GM18520 (cell line): ENCODE data around the gene PRDM16.

Experiments used
- ATAC-seq: cut with Tn5 transposase; IDR thresholded peaks from one replicate; pipeline ENCODE4 v1.9.1; 2021; ENCODE audit not compliant: unreplicated experiment

Gene PRDM16

DNA sequence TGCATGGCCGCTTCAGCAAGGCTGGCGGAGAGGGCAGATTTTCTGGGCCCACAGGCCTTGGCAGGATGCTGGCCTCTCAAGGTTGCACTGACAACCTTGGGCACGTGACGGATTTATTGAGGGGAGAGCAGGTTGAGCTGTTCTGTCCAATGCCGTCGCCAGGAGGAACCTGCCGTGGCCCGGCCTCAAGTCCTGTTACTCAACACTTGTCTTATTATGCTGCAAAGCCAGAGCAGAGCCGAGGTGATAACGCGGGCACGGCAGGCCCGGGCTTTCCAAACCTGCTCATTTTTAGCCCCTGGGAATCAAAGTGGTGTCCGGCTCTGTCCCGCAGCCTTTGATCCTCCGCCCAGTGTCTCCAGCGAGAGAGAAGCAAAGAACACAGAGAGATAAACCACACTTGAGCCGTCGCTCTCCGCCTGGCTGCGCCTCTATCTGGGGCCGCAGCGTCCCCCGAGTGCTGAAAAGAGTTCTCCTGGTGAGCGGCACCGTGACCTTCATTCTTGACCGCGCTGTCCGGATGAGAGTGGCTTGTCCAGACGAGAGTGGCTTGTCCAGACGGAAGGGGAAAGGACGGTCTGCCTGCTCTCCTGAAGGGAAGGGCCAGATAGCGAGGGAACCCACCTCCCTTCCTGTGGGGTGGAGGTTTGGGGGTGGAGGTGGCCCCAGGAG is 223.2 kb downstream of the PRDM16 start:
- ATAC-seq: no peak

DNA sequence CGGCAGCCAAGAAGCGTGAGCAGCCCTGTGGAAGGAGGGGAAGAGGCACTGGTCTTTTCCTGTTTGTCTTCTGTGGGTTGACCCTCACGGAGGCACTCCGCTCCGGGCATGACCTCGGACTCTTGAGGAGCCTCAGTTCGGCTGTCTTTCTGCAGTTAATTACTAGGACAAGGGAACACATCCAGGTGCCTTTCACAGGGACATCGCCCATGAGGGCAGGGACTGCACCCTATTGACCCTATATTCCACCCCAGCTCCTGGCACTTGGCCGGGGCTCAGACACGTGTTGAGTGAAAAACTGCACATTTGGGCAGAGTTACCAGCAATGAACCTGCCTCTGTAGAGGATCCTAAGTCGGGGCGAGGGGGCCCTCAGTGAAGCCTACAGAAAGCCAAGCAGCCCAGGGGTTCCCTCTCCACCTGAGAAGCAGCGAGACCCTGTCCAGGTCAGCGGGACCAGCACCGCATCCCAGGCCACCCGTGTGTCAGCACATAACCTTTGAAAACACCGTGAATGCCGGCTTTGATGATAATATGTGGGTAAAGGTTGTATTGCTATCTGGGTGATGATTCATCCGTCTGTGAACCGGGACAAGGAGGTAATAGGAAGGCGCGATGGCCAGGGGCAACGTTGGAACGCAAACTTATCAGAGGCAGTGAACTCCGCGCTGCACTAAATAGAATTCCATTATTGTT is 224.0 kb downstream of the PRDM16 start:
- no peak for ATAC-seq

DNA sequence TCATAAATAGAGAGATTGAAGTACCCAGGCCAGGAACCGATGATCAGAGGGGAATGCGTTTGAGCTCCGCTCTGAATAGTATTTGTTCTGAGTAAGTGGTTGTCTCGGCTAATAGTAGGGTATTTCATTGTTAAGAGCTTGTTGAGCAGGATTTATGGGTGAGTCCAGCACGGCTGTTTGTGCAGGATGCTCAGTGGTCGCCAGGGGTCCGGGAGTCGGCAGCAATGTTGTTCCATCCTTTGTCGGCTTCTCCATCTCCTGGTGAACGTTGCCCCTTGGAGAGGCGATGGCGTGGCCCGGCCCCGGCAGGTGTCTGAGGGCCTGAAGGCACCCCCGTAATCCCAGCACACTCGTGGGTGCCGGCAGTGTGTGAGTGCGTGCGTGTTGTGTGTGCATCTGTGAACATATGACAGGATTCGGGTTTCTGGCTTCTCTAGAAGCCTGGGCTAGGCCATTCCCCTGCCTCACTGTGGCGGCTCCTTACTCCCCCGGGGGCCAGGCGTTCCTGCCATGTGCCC is 224.6 kb downstream of the PRDM16 start:
- no peak for ATAC-seq

DNA sequence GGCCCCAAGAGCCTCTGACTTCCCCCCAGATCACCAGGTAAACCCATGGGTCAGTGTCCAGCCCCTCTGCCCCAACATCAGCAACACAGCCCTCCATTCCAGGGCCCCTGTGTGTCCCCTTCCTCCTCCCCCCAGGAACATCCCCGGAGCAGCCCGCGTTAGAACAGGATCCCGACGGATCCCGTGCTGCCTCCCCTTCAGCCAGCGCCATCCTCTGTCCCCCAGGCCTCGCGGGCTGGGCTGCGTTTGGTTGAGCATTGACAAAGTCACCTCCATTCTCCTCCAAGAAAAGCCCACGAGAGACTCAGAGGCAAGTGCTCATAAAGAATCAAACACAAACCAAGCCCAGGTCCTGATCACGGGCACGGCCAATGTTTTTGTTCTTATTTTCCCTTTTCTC is 225.4 kb downstream of the PRDM16 start:
- no peak for ATAC-seq

DNA sequence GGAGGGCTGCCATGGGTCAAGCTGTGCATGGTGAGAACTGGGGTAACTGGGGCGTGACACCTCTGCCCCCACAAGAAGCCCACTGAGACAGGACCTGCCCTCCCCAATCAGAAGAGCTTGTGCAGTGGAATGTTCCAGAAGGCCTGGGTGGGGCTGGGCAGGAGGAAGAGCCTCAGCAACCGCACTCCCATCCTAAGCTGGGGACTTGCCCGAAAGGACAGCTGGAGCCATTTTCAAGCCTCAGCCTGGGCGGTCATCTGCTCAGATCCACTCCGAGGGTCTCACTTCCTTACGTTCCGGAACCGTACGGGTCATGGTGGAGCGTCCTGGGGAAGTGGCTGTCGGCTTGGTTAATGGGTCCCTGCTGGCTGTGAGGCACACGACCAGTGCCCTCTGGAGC is 226.8 kb downstream of the PRDM16 start:
- no peak for ATAC-seq

DNA sequence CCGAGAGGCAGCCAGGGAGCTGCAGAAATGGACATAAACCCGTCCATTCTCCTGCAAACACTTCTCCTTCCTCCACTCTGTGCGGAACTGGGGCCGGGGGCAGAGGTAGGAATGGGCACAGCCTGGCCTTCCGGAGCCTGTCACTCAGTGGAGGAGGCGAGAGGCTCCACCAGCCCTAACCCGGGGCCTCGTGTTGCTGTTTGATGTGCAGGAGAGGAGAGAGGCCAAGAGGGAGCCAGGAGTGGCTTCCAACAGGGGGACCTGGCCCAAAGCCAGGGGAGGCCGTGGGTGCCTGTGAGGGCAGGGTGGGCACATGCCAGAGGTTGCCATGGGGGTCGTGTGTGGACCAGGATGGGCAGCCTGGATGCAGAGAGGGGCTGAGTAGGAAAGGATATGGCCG is 227.3 kb downstream of the PRDM16 start:
- no peak for ATAC-seq

DNA sequence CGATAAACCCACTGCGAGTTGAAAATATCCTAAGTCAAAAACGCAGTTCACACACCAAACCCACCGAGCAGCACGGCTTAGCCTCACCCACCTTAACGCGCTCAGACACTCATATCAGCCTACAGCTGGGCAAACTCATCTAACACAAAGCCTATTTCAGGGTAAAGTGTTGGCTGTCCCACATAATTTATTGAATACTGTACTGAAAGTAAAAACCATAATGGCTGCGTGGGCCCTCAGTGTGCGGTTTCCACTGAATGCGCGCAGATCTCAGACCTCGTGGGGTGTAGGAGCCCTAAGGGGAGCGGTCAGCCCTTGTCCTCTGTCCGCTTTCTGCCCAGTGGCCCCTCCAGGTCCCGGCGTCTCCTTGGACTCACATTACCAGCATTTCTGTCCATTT is 227.8 kb downstream of the PRDM16 start:
- no peak for ATAC-seq

DNA sequence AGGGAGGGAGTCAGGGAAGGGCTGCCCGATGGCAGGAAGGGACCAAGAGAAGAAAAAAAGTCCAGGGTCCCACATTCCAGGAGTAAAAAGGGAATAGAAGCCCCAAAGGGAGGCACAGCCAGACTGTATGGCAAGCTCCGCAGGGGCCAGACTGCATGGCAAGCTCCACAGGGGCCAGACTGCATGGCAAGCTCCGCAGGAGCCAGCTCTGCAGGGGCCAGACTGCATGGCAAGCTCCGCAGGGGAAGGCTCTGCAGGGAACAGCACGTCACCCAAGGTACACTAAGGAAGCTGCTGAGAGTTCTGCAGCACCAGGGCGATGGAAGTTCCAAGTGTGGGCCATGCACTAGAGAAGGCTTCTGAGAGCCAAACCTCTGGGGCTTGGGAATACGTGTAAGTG is 228.8 kb downstream of the PRDM16 start:
- no peak for ATAC-seq

DNA sequence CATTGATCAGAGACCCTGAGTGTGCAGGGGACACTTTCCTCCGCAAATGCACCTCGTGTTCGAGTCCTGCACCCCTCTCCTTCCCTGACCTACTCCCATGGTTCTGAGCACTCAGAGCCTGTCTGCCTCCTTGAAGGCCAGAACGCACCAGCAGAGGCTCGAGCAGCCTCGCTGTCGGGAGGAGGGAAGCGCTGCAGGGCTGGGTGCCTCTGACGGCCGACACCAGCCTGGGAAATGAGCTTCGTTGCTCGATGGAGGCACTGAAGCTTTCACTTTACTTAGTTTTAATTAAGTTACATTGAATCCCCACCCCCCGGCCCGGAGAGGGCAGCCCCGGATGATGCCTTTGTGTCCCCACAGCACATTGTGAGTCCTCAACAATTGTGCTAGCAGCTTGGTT is 229.2 kb downstream of the PRDM16 start:
- ATAC-seq: no peak

DNA sequence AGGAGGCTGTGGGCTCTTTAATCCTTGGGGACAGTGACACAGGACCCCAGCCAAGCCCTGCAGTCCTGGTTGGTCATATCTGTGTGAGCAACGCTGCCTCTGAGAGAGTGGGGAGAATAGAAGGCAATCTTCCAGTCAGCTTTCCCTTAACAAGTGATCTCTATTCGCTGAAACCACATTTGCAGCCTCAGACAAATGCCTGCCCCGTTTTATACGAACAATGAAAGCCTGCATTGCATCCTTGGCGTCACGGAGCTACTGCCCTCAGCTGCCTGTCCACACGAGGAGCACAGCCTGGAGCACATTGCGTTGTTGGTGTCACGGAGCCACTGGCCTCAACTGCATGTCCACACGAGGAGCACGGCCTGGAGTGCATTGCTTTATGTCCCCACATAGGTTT is 235.2 kb downstream of the PRDM16 start:
- no peak for ATAC-seq

DNA sequence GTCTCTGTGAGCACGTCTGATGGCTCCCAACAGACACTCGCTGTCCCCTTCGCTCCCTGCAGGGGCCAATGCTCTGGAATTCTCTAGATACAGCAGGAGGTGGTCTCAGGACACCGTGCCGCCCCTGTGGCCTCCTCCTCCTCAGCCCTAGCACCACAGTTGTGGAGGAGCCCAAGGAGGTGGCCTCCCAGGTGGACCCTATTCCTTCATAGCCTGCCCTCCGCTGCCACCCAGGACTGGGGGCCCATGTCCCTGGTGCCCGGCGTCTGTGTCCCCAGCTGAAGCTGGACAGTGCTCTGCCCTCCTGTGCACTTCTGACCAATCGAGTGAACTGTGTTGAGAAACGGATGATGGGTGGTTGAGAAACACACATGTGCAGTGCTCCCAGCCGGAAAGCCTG is 235.7 kb downstream of the PRDM16 start:
- ATAC-seq: no peak

DNA sequence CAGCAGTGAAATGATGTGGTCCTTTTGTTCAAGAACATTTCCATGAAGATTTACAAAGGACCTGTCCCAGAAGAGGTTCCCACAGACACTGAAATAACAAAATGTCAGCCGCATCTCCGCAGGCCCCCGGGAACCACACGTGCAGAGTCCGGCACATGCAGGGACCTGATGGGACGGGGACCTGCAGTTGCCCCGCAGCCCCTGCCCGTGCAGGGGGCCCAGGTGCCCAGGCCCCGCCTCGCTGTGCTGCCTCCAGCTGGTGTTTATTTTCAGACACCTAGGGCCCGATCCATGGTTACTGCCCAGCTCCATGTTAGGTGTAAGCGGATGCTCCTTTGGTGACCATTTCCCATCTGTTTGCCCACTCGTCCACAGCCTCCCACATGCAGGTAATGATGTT is 236.2 kb downstream of the PRDM16 start:
- no peak for ATAC-seq

DNA sequence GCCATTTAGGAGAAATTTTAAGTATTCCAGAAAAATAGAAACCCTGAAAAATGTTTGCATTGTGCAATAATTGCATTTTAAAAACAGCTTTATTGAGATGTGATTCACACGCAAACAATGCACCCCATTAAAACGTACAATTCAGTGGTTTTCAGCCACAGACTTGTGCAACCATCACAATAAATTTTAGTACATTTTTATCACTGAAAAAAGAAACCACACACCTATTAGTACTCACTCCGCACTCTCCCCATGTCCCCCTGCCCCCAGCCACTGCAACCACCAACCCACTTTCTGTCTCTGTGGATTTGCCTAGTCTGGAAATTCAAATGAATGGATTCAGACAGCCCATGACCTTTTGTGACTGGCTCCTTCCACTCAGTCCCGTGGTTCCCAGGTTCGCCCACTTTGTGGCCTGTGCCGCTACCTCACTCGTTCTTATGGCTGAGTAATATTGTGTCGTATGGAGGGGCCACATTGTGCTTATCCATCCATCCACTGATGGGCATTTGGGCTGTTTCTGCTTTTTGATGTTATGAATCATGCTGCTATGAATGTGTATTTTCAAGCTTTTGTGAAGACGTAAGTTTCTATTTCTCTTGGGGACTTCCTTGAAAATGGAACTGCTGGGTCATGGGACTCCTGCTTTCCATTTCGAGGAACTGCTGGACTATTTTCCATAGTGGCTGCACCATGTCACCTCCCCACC is 237.7 kb downstream of the PRDM16 start:
- ATAC-seq: no peak

DNA sequence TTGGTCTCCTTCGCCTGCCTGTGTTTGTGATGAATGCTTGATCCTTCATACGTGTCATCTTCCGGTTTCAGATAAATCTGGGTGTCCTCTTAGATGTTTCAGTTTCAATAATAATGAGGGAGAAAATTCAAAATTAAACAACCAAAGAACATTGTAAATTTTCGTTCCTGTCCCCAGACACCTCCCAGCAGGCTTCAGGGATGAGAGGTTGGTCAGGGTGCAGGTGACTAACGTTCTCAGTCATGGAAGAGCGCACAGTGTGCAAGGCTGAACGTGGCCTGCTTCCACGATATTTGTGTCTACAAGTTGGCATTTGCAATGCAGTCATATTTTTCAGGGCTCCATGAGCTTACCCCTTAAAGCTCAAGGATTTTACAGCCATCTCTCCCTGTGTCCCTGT is 238.4 kb downstream of the PRDM16 start:
- no peak for ATAC-seq

DNA sequence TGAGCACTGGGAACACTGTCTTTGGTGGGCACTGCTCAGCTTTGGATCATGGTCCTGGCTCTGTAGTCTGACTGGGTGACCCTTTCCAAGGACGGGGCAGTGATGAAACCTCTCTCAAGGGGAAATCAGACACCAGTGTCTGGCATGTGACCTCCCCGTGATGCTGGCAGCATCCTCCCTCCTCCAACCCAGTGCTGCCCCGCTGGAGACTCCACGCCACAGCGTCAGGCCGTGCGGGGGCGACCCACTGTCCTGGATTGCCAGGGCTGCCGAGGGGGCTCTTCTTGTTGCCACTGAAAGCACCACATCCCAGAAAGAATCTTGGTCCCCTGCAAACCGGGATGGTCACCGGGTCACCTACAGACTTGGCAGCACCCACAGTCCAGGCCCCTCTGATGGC is 239.1 kb downstream of the PRDM16 start:
- ATAC-seq: no peak

DNA sequence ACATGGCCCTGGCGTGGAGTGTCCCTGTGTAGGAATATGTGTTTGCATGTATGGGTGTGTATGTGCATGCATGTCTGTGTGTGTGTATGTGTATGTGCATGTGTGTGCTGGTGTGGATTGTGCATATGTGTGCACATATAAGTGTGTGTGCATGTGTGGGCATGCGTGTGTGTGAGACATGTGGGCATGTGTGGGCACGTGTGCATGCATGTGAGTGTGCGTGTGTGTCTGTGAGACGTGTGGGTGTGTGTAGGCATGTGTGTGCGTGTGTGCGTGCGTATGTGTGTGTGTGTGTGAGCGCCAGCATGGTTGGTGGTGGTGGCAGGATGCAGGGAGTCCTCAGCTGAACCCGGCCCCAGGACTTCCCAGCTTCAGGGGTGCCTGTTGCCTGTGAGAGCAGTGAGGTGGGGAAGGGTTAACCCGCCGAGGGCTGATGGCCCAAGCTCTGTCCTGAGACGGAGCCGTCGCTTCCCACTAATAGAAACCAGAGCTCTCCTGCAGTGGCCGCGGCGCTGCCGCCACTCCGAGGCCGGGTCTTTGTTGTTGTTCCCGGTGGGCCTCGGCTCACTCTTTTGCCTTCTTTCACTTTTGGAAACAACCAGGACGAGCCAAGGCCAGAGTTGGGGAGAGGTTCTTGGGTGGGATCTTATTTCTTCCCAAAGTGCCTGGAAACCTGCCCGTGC is 241.9 kb downstream of the PRDM16 start:
- ATAC-seq: no peak

DNA sequence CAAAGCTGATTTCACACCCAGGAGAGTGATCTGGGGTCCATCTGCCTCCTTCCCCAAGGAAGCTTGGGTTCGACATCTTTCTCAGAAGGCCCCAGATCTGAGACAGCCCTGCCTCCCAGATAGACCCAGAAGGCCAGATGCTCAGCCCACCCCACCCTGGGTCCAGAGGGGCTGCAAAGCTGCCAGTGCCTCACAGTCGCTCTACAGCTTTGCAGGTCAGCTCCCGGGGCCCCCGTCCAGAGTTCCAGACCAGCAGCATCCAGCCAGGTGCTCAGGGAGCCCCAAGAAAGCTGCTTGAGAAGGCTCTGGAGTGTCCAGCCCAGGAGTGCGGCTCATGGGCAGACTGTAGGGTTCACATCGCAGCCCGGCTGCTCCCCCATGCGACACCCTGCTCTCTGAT is 242.7 kb downstream of the PRDM16 start:
- ATAC-seq: no peak

DNA sequence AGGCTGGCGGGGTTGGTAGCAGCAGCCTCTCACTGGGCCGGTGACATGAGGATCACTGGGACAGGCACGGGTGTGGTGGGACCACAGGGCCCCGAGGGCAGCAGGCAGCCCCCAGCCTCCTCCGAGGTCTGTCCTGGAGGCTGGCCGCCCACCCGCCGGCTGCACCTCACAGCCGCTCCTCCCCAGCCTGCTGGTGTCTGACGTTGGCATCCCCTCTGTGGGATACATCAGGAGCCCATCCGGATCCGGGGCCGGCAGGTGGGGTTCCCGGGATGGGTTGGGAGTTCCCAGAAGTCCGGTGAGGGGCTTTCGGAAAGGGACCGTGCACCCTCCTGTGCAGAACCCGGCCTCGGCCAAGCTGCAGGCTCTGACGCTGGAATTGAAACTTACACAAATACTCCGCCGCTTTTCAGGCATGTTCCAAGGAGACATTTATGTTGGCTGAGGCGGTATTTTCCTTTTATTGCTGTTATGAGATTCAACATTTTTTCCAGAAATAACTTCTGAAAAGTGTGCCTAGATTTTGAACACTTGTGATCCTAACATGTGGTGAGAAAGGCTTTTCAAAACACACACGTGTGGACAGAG is 243.4 kb downstream of the PRDM16 start:
- no peak for ATAC-seq

DNA sequence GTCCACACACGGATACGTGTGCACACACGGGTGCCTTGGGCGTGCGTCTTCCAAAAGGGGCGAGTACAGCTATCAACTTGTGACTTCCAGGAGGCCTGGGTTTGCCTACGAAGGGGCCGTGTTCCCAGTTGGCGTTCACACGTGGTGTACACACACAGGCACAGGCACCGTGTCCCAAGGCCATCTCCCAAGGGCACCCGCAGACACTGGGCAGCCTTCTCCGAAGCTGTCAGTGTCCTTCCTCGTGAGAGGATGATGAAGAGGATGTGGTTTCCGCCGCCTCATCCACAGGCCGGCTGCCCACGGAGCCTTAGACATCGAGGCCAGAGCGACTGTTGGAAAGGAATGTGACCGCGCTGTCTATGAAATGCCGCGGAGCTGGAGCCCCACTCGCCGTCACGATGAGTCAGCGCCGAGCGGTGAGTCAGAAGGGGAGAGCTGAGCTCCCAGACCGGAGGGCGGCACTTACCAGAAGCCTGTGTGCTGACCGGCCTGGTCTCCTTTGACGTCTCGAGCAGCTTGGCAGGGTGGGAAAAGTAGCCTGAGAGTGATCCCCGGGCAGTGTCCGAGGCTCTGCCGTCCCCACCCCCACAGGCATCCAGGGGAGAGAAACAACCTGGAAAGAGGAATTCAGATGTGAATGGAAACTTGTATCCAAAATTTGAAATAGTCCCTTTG is 244.0 kb downstream of the PRDM16 start:
- ATAC-seq: no peak

DNA sequence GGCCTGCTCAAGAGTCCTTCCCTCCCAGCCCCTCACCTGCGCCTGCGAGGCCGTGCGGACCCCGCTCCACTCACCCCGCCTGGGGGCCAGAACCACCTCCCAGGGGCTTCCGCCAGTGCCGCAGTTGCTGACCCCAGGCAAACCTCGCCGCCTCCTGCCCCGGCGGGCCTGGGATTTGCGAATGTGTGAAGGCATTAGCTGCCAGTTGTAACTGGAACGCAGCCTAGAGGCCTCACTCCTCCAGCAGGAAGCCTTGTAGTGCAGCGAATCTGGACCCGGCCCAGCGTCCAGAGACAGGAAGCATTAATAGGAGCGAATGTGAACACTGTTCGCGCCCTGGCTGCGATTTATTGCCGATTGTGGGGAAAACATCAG is 244.6 kb downstream of the PRDM16 start:
- no peak for ATAC-seq
